GM19328 (cell line): Measurements from ENCODE around the gene CAPN15.

Source experiments
- ATAC-seq: cut with Tn5 transposase; IDR thresholded peaks from one replicate; pipeline ENCODE4 v1.9.1; 2021; ENCODE audit warnings: mild to moderate bottlenecking, moderate library complexity; ENCODE audit not compliant: unreplicated experiment

The CAPN15 gene

GRCh38 chr16:574021-574760 lies 46.7 kb downstream of the CAPN15 start:
- no peak for ATAC-seq

GRCh38 chr16:575354-576196 lies 48.1 kb downstream of the CAPN15 start:
- ATAC-seq, result no peak

- no peak for ATAC-seq
These were observed 48.8 kb downstream of the CAPN15 start for GRCh38 chr16:576197-576822.

- no peak for ATAC-seq
These were observed 49.3 kb downstream of the CAPN15 start for GRCh38 chr16:576823-577201.

GRCh38 chr16:577796-578195 lies 50.3 kb downstream of the CAPN15 start:
- ATAC-seq, result no peak

- no peak for ATAC-seq
These were observed 50.8 kb downstream of the CAPN15 start for GRCh38 chr16:578232-578869.

- no peak for ATAC-seq
These were observed 51.4 kb downstream of the CAPN15 start for GRCh38 chr16:578870-579405.

GRCh38 chr16:580141-580945 lies 52.8 kb downstream of the CAPN15 start:
- ATAC-seq, result no peak

- no peak for ATAC-seq
These were observed 53.5 kb downstream of the CAPN15 start for GRCh38 chr16:580946-581498.

- ATAC-seq, result no peak
These were observed 54.7 kb downstream of the CAPN15 start for GRCh38 chr16:582218-582613.

GRCh38 chr16:582614-583331 lies 55.3 kb downstream of the CAPN15 start:
- ATAC-seq, result no peak

- ATAC-seq, result no peak
These were observed 55.9 kb downstream of the CAPN15 start for GRCh38 chr16:583470-583814.

- no peak for ATAC-seq
These were observed 56.5 kb downstream of the CAPN15 start for GRCh38 chr16:583815-584591.

- ATAC-seq, result no peak
These were observed 57.8 kb downstream of the CAPN15 start for GRCh38 chr16:585351-585750.

- no peak for ATAC-seq
These were observed 58.6 kb downstream of the CAPN15 start for GRCh38 chr16:586047-586644.

GRCh38 chr16:586645-587590 lies 59.4 kb downstream of the CAPN15 start:
- ATAC-seq, result no peak

- ATAC-seq, result peak; percentile 4
These were observed 61.1 kb downstream of the CAPN15 start for GRCh38 chr16:588639-588888.
